WTC11 (cell line): Measurements from ENCODE around the gene BMPER. TPM values are rescaled to one million over a fixed set of nuclear protein-coding genes. Genes with fewer than 3 reads are reported as not detected.

Experiments used
- ATAC-seq: fragments of 200-7000 bp; cut with Tn5 transposase; 2 replicates; pipeline ENCODE4 v1.10.0; 2021; ENCODE audit warnings: mild to moderate bottlenecking, moderate library complexity
- CTCF ChIA-PET: fragments of 300-600 bp; sonication (Branson Sonifier 250); formaldehyde crosslinking; loops from one replicate; lab custom pipeline; 2021; ENCODE audit warnings: antibody characterized with exemption; lab: Charles Lee
- POLR2A ChIA-PET: fragments of 350-600 bp; sonication (Branson Sonifier 250); formaldehyde crosslinking; loops from one replicate; lab custom pipeline; 2021; ENCODE audit warnings: antibody characterized with exemption; lab: Charles Lee
- DNase-seq: peaks from one replicate; pipeline ENCODE4 v3.0.0; 2021; ENCODE audit warnings: low spot score
- H3K27ac Mint-ChIP-seq: 2 replicates; pipeline ENCODE4 v1.8.0; 2021; ENCODE audit warnings: mixed read lengths
- H3K27me3 Mint-ChIP-seq: 2 replicates; pipeline ENCODE4 v1.8.0; 2021; ENCODE audit warnings: low read depth, mild to moderate bottlenecking, moderate library complexity, mixed read lengths
- H3K36me3 Mint-ChIP-seq: 2 replicates; pipeline ENCODE4 v1.8.0; 2021; ENCODE audit warnings: mixed read lengths
- H3K4me1 Mint-ChIP-seq: 2 replicates; pipeline ENCODE4 v1.8.0; 2022; ENCODE audit warnings: mixed read lengths
- H3K4me3 Mint-ChIP-seq: 2 replicates; pipeline ENCODE4 v1.8.0; 2021; ENCODE audit warnings: mild to moderate bottlenecking, moderate library complexity, mixed read lengths
- H3K9me3 Mint-ChIP-seq: 2 replicates; pipeline ENCODE4 v1.8.0; 2021; ENCODE audit warnings: mixed read lengths
- CREB1 ChIP-seq: sonication (generic); formaldehyde crosslinking; IDR thresholded peaks from 2 replicates; pipeline ENCODE4 v1.8.0; 2023; ENCODE audit warnings: mild to moderate bottlenecking, missing genetic modification reagents
- HMGA2 ChIP-seq: fragments of 250-450 bp; sonication (Bioruptor Pico); IDR thresholded peaks from 2 replicates; pipeline ENCODE4 v1.4.0; 2021; ENCODE audit warnings: mild to moderate bottlenecking, moderate library complexity
- NR1H2 ChIP-seq: sonication (generic); formaldehyde crosslinking; IDR thresholded peaks from 2 replicates; pipeline ENCODE4 v1.9.0; 2021; ENCODE audit warnings: mild to moderate bottlenecking, moderate library complexity, missing genetic modification reagents
- RELA ChIP-seq: sonication (generic); formaldehyde crosslinking; IDR thresholded peaks from 2 replicates; pipeline ENCODE4 v1.8.1; 2022; ENCODE audit warnings: missing genetic modification reagents, mild to moderate bottlenecking, borderline replicate concordance
- SMAD4 ChIP-seq: sonication (generic); formaldehyde crosslinking; IDR thresholded peaks from 2 replicates; pipeline ENCODE4 v1.8.0; 2022; ENCODE audit warnings: mild to moderate bottlenecking, missing genetic modification reagents
- TCF7 ChIP-seq: sonication (generic); formaldehyde crosslinking; IDR thresholded peaks from 2 replicates; pipeline ENCODE4 v1.8.0; 2022; ENCODE audit warnings: mild to moderate bottlenecking, low read depth, missing genetic modification reagents, moderate library complexity
- ZNF121 ChIP-seq: sonication (generic); formaldehyde crosslinking; IDR thresholded peaks from 2 replicates; pipeline ENCODE4 v1.8.0; 2023; ENCODE audit warnings: missing genetic modification reagents
- ZNF671 ChIP-seq: fragments of 250-450 bp; sonication (Bioruptor Pico); IDR thresholded peaks from 2 replicates; pipeline ENCODE4 v1.8.0; 2021; ENCODE audit warnings: mild to moderate bottlenecking
- total RNA-seq: library from RNA; stranded (reverse); gene quantifications from 3 replicates; pipeline ENCODE4 v1.2.3, GENCODE V29; 2021
- TF ChIP-seq, protein P1 (sequence below): sonication (generic); formaldehyde crosslinking; conservative IDR thresholded peaks from 2 replicates; pipeline ENCODE4 v1.8.1; 2023; ENCODE audit warnings: mild to moderate bottlenecking, low read depth, missing genetic modification reagents, moderate library complexity
- TF ChIP-seq, protein P2 (sequence below): sonication (generic); formaldehyde crosslinking; IDR thresholded peaks from 2 replicates; pipeline ENCODE4 v1.8.1; 2023; ENCODE audit warnings: mild to moderate bottlenecking, missing genetic modification reagents, moderate library complexity
- TF ChIP-seq, protein P3 (sequence below): sonication (generic); formaldehyde crosslinking; IDR thresholded peaks from 2 replicates; pipeline ENCODE4 v1.8.1; 2022; ENCODE audit warnings: mild to moderate bottlenecking, missing genetic modification reagents, moderate library complexity, borderline replicate concordance
- TF ChIP-seq, protein P4 (sequence below): sonication (generic); formaldehyde crosslinking; IDR thresholded peaks from 2 replicates; pipeline ENCODE4 v1.8.1; 2023; ENCODE audit warnings: mild to moderate bottlenecking, missing genetic modification reagents
- TF ChIP-seq, protein P5 (sequence below): fragments of 250-450 bp; sonication (Bioruptor Pico); IDR thresholded peaks from 2 replicates; pipeline ENCODE4 v1.9.0; 2021; ENCODE audit warnings: mild to moderate bottlenecking, borderline replicate concordance
- TF ChIP-seq, protein P6 (sequence below): sonication (generic); formaldehyde crosslinking; IDR thresholded peaks from 2 replicates; pipeline ENCODE4 v1.8.1; 2022; ENCODE audit warnings: missing genetic modification reagents, borderline replicate concordance

Gene BMPER
- total RNA-seq, 1 experiment from 2014 or later: 1.9 TPM

DNA sequence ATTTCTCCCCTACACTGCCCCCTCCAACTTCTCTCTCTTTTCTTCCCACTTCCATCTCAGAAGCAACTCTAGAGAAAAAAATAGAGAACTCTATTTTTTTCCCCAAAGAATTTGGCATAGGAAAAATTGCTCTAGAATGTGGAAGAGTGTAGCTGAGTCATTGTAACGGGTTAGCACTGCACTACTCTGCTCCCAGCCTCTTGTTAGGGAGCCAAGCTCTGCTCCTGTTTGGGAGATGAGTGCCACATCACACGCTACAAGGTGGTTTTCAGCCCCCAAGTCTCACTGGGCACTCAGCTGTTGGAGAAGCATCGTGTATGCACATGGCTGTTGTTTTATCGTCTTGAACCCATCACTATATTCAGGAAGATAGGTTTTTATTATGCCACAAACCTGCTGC, 136.4 kb downstream of the BMPER start (continued):
- TF ChIP-seq, protein P1, sequence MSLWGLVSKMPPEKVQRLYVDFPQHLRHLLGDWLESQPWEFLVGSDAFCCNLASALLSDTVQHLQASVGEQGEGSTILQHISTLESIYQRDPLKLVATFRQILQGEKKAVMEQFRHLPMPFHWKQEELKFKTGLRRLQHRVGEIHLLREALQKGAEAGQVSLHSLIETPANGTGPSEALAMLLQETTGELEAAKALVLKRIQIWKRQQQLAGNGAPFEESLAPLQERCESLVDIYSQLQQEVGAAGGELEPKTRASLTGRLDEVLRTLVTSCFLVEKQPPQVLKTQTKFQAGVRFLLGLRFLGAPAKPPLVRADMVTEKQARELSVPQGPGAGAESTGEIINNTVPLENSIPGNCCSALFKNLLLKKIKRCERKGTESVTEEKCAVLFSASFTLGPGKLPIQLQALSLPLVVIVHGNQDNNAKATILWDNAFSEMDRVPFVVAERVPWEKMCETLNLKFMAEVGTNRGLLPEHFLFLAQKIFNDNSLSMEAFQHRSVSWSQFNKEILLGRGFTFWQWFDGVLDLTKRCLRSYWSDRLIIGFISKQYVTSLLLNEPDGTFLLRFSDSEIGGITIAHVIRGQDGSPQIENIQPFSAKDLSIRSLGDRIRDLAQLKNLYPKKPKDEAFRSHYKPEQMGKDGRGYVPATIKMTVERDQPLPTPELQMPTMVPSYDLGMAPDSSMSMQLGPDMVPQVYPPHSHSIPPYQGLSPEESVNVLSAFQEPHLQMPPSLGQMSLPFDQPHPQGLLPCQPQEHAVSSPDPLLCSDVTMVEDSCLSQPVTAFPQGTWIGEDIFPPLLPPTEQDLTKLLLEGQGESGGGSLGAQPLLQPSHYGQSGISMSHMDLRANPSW (CRISPR knock-in tag): no peak
- TF ChIP-seq NR1H2: no peak
- TF ChIP-seq, protein P2, sequence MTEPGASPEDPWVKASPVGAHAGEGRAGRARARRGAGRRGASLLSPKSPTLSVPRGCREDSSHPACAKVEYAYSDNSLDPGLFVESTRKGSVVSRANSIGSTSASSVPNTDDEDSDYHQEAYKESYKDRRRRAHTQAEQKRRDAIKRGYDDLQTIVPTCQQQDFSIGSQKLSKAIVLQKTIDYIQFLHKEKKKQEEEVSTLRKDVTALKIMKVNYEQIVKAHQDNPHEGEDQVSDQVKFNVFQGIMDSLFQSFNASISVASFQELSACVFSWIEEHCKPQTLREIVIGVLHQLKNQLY (CRISPR knock-in tag): no peak
- no peak for TF ChIP-seq TCF7 (CRISPR knock-in tag)
- TF ChIP-seq HMGA2: no peak
- TF ChIP-seq ZNF121 (CRISPR knock-in tag): no peak
- TF ChIP-seq, protein P3, sequence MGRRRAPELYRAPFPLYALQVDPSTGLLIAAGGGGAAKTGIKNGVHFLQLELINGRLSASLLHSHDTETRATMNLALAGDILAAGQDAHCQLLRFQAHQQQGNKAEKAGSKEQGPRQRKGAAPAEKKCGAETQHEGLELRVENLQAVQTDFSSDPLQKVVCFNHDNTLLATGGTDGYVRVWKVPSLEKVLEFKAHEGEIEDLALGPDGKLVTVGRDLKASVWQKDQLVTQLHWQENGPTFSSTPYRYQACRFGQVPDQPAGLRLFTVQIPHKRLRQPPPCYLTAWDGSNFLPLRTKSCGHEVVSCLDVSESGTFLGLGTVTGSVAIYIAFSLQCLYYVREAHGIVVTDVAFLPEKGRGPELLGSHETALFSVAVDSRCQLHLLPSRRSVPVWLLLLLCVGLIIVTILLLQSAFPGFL (CRISPR knock-in tag): no peak

DNA sequence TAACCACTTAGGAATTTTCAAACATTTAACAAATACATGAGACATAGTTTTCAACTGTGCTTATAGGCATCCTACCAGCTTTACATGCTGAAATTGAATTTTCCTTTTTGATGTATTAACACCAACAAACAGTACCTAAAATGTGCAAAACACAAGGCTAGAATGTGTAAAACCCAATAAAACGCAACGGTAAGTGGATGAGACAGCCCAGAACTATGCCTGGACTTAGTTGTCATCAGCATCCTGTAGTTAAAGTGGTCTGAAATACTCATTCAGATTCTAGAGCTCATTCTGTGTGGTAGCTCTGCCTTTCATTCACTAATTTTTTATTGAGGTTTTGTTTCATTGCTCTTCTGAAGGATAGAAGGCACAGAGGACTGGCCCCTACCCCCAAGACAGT, 137.1 kb downstream of the BMPER start:
- Mint-ChIP-seq H3K9me3 (no peaks in the 10 kb centered on the region), H3K27me3 (no peaks in the 10 kb centered on the region; the same call in 1 of the 2 replicates), H3K4me1 (peaks cover 20% of the 10 kb centered on the region), H3K36me3 (no peaks in the 10 kb centered on the region), H3K27ac (no peak overlapping the region), H3K4me3 (no peak overlapping the region)
- TF ChIP-seq, protein P4, sequence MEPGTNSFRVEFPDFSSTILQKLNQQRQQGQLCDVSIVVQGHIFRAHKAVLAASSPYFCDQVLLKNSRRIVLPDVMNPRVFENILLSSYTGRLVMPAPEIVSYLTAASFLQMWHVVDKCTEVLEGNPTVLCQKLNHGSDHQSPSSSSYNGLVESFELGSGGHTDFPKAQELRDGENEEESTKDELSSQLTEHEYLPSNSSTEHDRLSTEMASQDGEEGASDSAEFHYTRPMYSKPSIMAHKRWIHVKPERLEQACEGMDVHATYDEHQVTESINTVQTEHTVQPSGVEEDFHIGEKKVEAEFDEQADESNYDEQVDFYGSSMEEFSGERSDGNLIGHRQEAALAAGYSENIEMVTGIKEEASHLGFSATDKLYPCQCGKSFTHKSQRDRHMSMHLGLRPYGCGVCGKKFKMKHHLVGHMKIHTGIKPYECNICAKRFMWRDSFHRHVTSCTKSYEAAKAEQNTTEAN (CRISPR knock-in tag): no peak
- ChIA-PET POLR2A (no interaction called here), CTCF (interaction anchor here (1.3 kb wide), 1 partner anchor 60 kb away, joined by 5 read pairs; no protein-coding TSS in a partner anchor)
- ATAC-seq (no peak), DNase-seq (no peak)

DNA sequence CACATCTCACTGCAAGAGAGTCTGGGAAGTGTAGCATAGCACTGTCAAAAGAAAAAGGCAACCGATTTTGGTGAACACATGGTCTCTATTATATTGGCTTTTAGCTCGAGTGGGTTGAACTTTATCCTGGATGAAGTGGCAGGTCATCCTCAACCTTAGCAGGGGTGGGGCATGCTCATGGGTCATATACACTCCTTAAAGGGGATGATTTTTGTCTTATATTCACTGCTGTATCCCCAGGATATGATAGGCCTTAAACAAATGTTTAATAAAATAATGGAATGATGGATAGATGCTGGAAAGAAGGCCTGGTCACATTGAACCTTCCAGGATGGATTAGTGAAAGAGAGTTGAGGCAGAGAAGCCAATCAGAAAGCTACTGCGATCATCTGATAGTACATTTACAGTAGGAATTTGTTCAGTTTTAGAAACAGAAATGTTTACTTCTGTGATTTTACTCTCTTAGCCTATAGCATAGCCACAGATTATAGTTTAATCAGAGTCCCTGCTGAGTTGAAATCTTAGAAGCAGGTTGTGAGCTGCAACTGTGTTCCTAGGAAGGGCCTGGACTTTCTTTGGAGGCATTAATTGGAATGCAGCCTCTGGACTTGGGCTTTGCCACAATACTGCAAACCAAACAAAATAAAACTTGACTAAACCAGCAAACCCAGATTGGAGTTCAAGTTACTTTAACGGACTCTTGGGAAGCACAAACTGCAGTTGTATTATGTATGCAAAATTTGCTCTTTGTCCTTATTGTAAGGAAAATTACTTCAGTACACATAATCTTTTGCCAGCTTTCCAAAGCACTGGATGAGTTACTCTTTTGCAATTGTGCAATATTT, 138.3 kb downstream of the BMPER start:
- no peak for ATAC-seq
- ChIA-PET CTCF (interaction anchor here (1.2 to 2.1 kb wide), 2 partner anchors 44 to 61 kb away, joined by 5 to 8 read pairs; no protein-coding TSS in a partner anchor), POLR2A (no interaction called here)
- no peak for DNase-seq
- no peak overlapping the region for H3K4me3 Mint-ChIP-seq
- H3K4me1 Mint-ChIP-seq: peaks cover 20% of the 10 kb centered on the region
- TF ChIP-seq ZNF671: no peak
- TF ChIP-seq, protein P5, sequence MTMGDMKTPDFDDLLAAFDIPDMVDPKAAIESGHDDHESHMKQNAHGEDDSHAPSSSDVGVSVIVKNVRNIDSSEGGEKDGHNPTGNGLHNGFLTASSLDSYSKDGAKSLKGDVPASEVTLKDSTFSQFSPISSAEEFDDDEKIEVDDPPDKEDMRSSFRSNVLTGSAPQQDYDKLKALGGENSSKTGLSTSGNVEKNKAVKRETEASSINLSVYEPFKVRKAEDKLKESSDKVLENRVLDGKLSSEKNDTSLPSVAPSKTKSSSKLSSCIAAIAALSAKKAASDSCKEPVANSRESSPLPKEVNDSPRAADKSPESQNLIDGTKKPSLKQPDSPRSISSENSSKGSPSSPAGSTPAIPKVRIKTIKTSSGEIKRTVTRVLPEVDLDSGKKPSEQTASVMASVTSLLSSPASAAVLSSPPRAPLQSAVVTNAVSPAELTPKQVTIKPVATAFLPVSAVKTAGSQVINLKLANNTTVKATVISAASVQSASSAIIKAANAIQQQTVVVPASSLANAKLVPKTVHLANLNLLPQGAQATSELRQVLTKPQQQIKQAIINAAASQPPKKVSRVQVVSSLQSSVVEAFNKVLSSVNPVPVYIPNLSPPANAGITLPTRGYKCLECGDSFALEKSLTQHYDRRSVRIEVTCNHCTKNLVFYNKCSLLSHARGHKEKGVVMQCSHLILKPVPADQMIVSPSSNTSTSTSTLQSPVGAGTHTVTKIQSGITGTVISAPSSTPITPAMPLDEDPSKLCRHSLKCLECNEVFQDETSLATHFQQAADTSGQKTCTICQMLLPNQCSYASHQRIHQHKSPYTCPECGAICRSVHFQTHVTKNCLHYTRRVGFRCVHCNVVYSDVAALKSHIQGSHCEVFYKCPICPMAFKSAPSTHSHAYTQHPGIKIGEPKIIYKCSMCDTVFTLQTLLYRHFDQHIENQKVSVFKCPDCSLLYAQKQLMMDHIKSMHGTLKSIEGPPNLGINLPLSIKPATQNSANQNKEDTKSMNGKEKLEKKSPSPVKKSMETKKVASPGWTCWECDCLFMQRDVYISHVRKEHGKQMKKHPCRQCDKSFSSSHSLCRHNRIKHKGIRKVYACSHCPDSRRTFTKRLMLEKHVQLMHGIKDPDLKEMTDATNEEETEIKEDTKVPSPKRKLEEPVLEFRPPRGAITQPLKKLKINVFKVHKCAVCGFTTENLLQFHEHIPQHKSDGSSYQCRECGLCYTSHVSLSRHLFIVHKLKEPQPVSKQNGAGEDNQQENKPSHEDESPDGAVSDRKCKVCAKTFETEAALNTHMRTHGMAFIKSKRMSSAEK (CRISPR knock-in tag): no peak
- no peak for TF ChIP-seq CREB1 (CRISPR knock-in tag)
- no peak for TF ChIP-seq RELA
- no peak for TF ChIP-seq SMAD4 (CRISPR knock-in tag)
- TF ChIP-seq, protein P6, sequence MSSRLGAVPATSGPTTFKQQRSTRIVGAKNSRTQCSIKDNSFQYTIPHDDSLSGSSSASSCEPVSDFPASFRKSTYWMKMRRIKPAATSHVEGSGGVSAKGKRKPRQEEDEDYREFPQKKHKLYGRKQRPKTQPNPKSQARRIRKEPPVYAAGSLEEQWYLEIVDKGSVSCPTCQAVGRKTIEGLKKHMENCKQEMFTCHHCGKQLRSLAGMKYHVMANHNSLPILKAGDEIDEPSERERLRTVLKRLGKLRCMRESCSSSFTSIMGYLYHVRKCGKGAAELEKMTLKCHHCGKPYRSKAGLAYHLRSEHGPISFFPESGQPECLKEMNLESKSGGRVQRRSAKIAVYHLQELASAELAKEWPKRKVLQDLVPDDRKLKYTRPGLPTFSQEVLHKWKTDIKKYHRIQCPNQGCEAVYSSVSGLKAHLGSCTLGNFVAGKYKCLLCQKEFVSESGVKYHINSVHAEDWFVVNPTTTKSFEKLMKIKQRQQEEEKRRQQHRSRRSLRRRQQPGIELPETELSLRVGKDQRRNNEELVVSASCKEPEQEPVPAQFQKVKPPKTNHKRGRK (CRISPR knock-in tag): no peak
- no peaks in the 10 kb centered on the region for H3K36me3 Mint-ChIP-seq
- H3K9me3 Mint-ChIP-seq: no peaks in the 10 kb centered on the region
- no peaks in the 10 kb centered on the region; the same call in 1 of the 2 replicates for H3K27me3 Mint-ChIP-seq
- H3K27ac Mint-ChIP-seq: no peak overlapping the region
